H1 (cell line): ENCODE data around the gene GPBP1. TPM values are rescaled to one million over a fixed set of nuclear protein-coding genes. Genes with fewer than 3 reads are reported as not detected.

Experiments used
- CTCF ChIA-PET: fragments of 300-600 bp; sonication (Branson Sonifier 250); formaldehyde crosslinking; loops from one replicate; lab custom pipeline; 2021; ENCODE audit not compliant: partially characterized antibody; lab: Charles Lee
- POLR2A ChIA-PET: fragments of 300-600 bp; sonication (Branson Sonifier 250); formaldehyde crosslinking; loops from one replicate; lab custom pipeline; 2021; ENCODE audit warnings: inconsistent platforms; ENCODE audit not compliant: partially characterized antibody; lab: Charles Lee
- DNase-seq, 2 experiments: peaks; one replicate each; pipeline versions ENCODE4 v3.0.0 to v3.0.0-alpha.2; 2010 to 2022; ENCODE audit warnings: low spot score in 2 of 2, low read depth in 1 of 2, mixed read lengths in 1 of 2
- FAIRE-seq: peaks from 2 replicates; lab custom pipeline; 2011; peaks lifted over from hg19 to GRCh38; lab: Jason Lieb, UNC
- H2AFZ ChIP-seq: 2 replicates; pipeline ENCODE4 v1.8.1; 2012; ENCODE audit warnings: low read length, inconsistent platforms
- H2AK5ac ChIP-seq: 2 replicates; pipeline ENCODE4 v1.6.1; 2013; ENCODE audit warnings: low read depth, low read length
- H2BK120ac ChIP-seq: replicated peaks from 2 replicates; pipeline ENCODE3; 2013; ENCODE audit warnings: low read depth, low read length, inconsistent platforms
- H2BK12ac ChIP-seq: 2 replicates; pipeline ENCODE4 v1.6.1; 2013; ENCODE audit warnings: low read depth, low read length
- H2BK15ac ChIP-seq: 2 replicates; pipeline ENCODE4 v1.6.1; 2013; ENCODE audit warnings: low read length
- H2BK20ac ChIP-seq: 2 replicates; pipeline ENCODE4 v1.6.1; 2013; ENCODE audit warnings: low read length
- H2BK5ac ChIP-seq: 2 replicates; pipeline ENCODE4 v1.6.1; 2013; ENCODE audit warnings: low read depth, low read length
- H3K14ac ChIP-seq: 2 replicates; pipeline ENCODE4 v1.6.1; 2013; ENCODE audit warnings: inconsistent platforms; ENCODE audit not compliant: insufficient read length
- H3K18ac ChIP-seq: 2 replicates; pipeline ENCODE4 v1.6.1; 2013; ENCODE audit warnings: low read length; ENCODE audit errors: extremely low read depth
- H3K23ac ChIP-seq: 2 replicates; pipeline ENCODE4 v1.6.1; 2013; ENCODE audit warnings: inconsistent platforms; ENCODE audit not compliant: insufficient read length
- H3K23me2 ChIP-seq: 2 replicates; pipeline ENCODE4 v1.6.1; 2013; ENCODE audit warnings: low read depth, low read length
- H3K27ac ChIP-seq: 2 replicates; pipeline ENCODE4 v1.6.1; 2011; ENCODE audit warnings: low read depth, low read length, inconsistent platforms
- H3K27me3 ChIP-seq, 4 experiments: replicated peaks in 1 of 4; 1 replicate in 1 of 4; 2 replicates in 3 of 4; pipeline versions ENCODE4 v1.6.1 to v1.8.1; 2011 to 2013; ENCODE audit warnings: low read length in 3 of 4, mild to moderate bottlenecking in 3 of 4, inconsistent platforms in 2 of 4, mixed read lengths in 2 of 4, moderate library complexity in 1 of 4; ENCODE audit not compliant: control insufficient read depth in 3 of 4, insufficient read depth in 3 of 4; ENCODE audit errors: extremely low read depth in 1 of 4
- H3K36me3 ChIP-seq, 4 experiments: 2 replicates each; pipeline versions ENCODE4 v1.6.1 to v1.8.1; 2011 to 2013; ENCODE audit warnings: mild to moderate bottlenecking in 4 of 4, low read length in 3 of 4, moderate library complexity in 2 of 4, control low read depth in 1 of 4, inconsistent platforms in 1 of 4; ENCODE audit not compliant: insufficient read depth in 4 of 4, control insufficient read depth in 2 of 4
- H3K4ac ChIP-seq: replicated peaks from 2 replicates; pipeline ENCODE3; 2013; ENCODE audit warnings: low read length, low read depth, mixed read lengths, inconsistent platforms; ENCODE audit not compliant: insufficient read length
- H3K4me1 ChIP-seq, 4 experiments: replicated peaks in 1 of 4; 1 replicate in 1 of 4; 2 replicates in 3 of 4; pipeline versions ENCODE4 v1.6.1 to v1.8.1; 2011 to 2013; ENCODE audit warnings: low read length in 3 of 4, inconsistent platforms in 2 of 4, mixed read lengths in 1 of 4; ENCODE audit not compliant: insufficient read depth in 4 of 4, control insufficient read depth in 3 of 4
- H3K4me2 ChIP-seq, 2 experiments: 2 replicates each; pipeline versions ENCODE4 v1.6.1 to v1.8.1; 2011 to 2013; ENCODE audit warnings: low read depth in 2 of 2, low read length in 2 of 2, control low read depth in 1 of 2, inconsistent platforms in 1 of 2, mild to moderate bottlenecking in 1 of 2; ENCODE audit not compliant: insufficient read depth in 1 of 2
- H3K4me3 ChIP-seq, 4 experiments: fragments of 200-600, 300-600 bp in 1 of 4; sonication (generic), shearing (Covaris generic), sonication (Bioruptor Twin) in 1 of 4; 2 replicates each; pipeline versions ENCODE4 v1.5.1 to v1.8.1; 2011 to 2016; ENCODE audit warnings: low read length in 4 of 4, low read depth in 3 of 4, control low read depth in 2 of 4, inconsistent platforms in 2 of 4, mild to moderate bottlenecking in 2 of 4, mixed read lengths in 1 of 4, moderate library complexity in 1 of 4; ENCODE audit not compliant: insufficient read depth in 2 of 4; ENCODE audit errors: extremely low read depth in 1 of 4
- H3K56ac ChIP-seq: replicated peaks from 2 replicates; pipeline ENCODE3; 2013; ENCODE audit warnings: low read depth, mild to moderate bottlenecking, mixed read lengths, low read length, inconsistent platforms; ENCODE audit not compliant: insufficient read length
- H3K79me1 ChIP-seq: 2 replicates; pipeline ENCODE4 v1.6.1; 2013; ENCODE audit warnings: low read depth, low read length, control low read depth
- H3K79me2 ChIP-seq, 2 experiments: 2 replicates each; pipeline versions ENCODE4 v1.6.1 to v1.8.1; 2012 to 2013; ENCODE audit warnings: low read length in 2 of 2, mild to moderate bottlenecking in 2 of 2, inconsistent platforms in 1 of 2; ENCODE audit not compliant: insufficient read depth in 2 of 2, control insufficient read depth in 1 of 2
- H3K9ac ChIP-seq, 4 experiments: replicated peaks in 1 of 4; 1 replicate in 1 of 4; 2 replicates in 3 of 4; pipeline versions ENCODE4 v1.6.1 to v1.8.1; 2011 to 2013; ENCODE audit warnings: low read depth in 3 of 4, low read length in 3 of 4, control low read depth in 2 of 4, mild to moderate bottlenecking in 2 of 4, moderate library complexity in 2 of 4, inconsistent platforms in 1 of 4; ENCODE audit errors: extremely low read depth in 1 of 4
- H3K9me3 ChIP-seq, 2 experiments: 2 replicates each; pipeline versions ENCODE4 v1.6.1 to v1.8.1; 2012 to 2013; ENCODE audit warnings: mild to moderate bottlenecking in 2 of 2, moderate library complexity in 2 of 2, control low read depth in 1 of 2, inconsistent platforms in 1 of 2, low read depth in 1 of 2, low read length in 1 of 2, mixed read lengths in 1 of 2; ENCODE audit not compliant: insufficient read depth in 2 of 2
- H4K20me1 ChIP-seq, 2 experiments: replicated peaks in 1 of 2; 2 replicates each; pipeline versions ENCODE3 to v1.8.1; 2011 to 2013; ENCODE audit warnings: inconsistent platforms in 2 of 2, low read length in 2 of 2, mild to moderate bottlenecking in 1 of 2; ENCODE audit not compliant: insufficient read depth in 2 of 2, control insufficient read depth in 1 of 2
- H4K5ac ChIP-seq: 2 replicates; pipeline ENCODE4 v1.6.1; 2013; ENCODE audit warnings: low read length, low read depth, mixed read lengths, inconsistent platforms; ENCODE audit not compliant: insufficient read length
- H4K8ac ChIP-seq: 2 replicates; pipeline ENCODE4 v1.8.0; 2013; ENCODE audit warnings: mild to moderate bottlenecking, moderate library complexity, low read length, inconsistent platforms; ENCODE audit not compliant: insufficient read depth; ENCODE audit errors: extremely low read depth
- H4K91ac ChIP-seq: replicated peaks from 2 replicates; pipeline ENCODE3; 2013; ENCODE audit warnings: low read length, mixed read lengths, inconsistent platforms; ENCODE audit not compliant: insufficient read length
- CREB1 ChIP-seq: IDR thresholded peaks from 2 replicates; pipeline ENCODE4 v1.6.1; 2012; ENCODE audit warnings: inconsistent platforms
- EGR1 ChIP-seq: IDR thresholded peaks from 2 replicates; pipeline ENCODE4 v1.6.1; 2011; ENCODE audit warnings: low read depth, low read length, borderline replicate concordance
- KDM1A ChIP-seq: fragments of 200-600, 300-600 bp; sonication (generic); IDR thresholded peaks from 2 replicates; pipeline ENCODE4 v1.7.1; 2016; ENCODE audit warnings: mild to moderate bottlenecking, low read length, borderline replicate concordance
- KDM4A ChIP-seq: IDR thresholded peaks from one replicate; pipeline ENCODE4 v1.7.1; 2012; ENCODE audit warnings: low read depth, mild to moderate bottlenecking, moderate library complexity, low read length, inconsistent platforms; ENCODE audit not compliant: severe bottlenecking
- RAD21 ChIP-seq, 2 experiments: IDR thresholded peaks in 1 of 2; conservative IDR thresholded peaks in 1 of 2; 2 replicates each; pipeline ENCODE4 v1.6.1; 2011; ENCODE audit warnings: low read depth in 2 of 2, low read length in 2 of 2, improper control_type of control experiment in 1 of 2, inconsistent platforms in 1 of 2, mild to moderate bottlenecking in 1 of 2, moderate library complexity in 1 of 2
- RNF2 ChIP-seq: fragments of 200-900, 300-1000 bp; sonication (generic); IDR thresholded peaks from 2 replicates; pipeline ENCODE4 v1.7.1; 2016; ENCODE audit warnings: borderline replicate concordance, low read depth, mild to moderate bottlenecking, antibody characterized with exemption, low read length; ENCODE audit not compliant: poor library complexity, severe bottlenecking; ENCODE audit errors: missing control alignments
- SIRT6 ChIP-seq: IDR thresholded peaks from one replicate; pipeline ENCODE4 v1.7.1; 2012; ENCODE audit warnings: low read length, inconsistent platforms
- TAF7 ChIP-seq: optimal IDR thresholded peaks from 2 replicates; pipeline ENCODE3; 2011; ENCODE audit warnings: low read depth, mild to moderate bottlenecking, inconsistent platforms, low read length, moderate library complexity, borderline replicate concordance
- ZNF274 ChIP-seq: IDR thresholded peaks from 2 replicates; pipeline ENCODE4 v1.7.0; 2012; ENCODE audit warnings: low read length, borderline replicate concordance; ENCODE audit errors: extremely low read depth
- WGBS, 2 experiments: shearing (Covaris generic) in 1 of 2; methylation state at CpG; one replicate each; pipeline versions ENCODE4 v1.1.6 to v1.1.7; 2013 to 2015; ENCODE audit warnings: low lambda C conversion rate in 2 of 2, mixed read lengths in 2 of 2, inconsistent platforms in 1 of 2, low coverage in 1 of 2, missing lambda C conversion rate in 1 of 2; ENCODE audit not compliant: insufficient replicate concordance in 2 of 2, insufficient coverage in 1 of 2, insufficient read length in 1 of 2; ENCODE audit errors: extremely low coverage in 1 of 2, missing lambda C conversion rate in 1 of 2; 5-methylcytosine and 5-hydroxymethylcytosine counted together
- polyA plus RNA-seq, 7 experiments: library from polyadenylated mRNA; depleted of rRNA in 3 of 7; stranded (reverse) in 5 of 7; unstranded in 2 of 7; fragments of >200 nt in 5 of 7; fragments of 200-250 nt in 2 of 7; gene quantifications; 1 replicate in 5 of 7; 2 replicates in 1 of 7; 4 replicates in 1 of 7; pipeline versions ENCODE4 v1.2.1 to v1.2.3, GENCODE V29; 2011 to 2013; ENCODE audit warnings: missing spikeins in 2 of 7, mixed read lengths in 2 of 7
- total RNA-seq: library from RNA; stranded (reverse); fragmentation: NEBNext Ultra II Directional; extraction: Animal tissue kit (Norgen Biotek cat#: 25700); gene quantifications from 2 replicates; pipeline ENCODE4 v1.2.1, GENCODE V29; 2021
- TF ChIP-seq, protein P1 (sequence below): IDR thresholded peaks from 2 replicates; pipeline ENCODE4 v1.6.1; 2012; ENCODE audit warnings: low read length, inconsistent platforms

The GPBP1 gene
- total and polyA plus RNA-seq, 2 of the 8 experiments (the other 6 are each of a cell fraction or from before 2014, with no cell fraction given): 29.2 to 108 TPM

DNA sequence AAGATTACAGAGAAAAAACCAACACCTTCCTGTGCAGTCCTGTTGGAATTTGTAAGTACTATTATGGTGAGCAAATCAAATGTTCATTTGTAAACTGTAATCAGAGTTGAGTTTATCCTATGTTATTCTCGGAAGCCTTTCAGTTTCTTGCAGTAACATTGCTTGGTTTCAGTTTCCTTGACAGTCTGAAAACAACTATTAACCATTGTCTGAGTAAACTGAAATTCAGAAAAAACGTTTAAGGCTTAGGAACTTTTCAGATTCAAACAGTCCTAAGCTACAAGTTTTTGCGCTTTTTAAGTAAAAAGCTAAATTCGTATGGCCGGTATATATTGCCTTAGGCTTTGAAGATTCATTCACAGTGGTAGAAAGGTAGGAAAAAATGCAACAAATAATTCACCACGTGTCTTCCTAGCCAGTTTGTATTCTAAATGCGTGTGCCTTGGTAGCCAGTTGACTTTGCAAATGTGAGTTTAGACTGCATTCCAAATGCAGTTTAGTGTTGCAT is 2.5 kb downstream of the GPBP1 start:
- Histone ChIP-seq H3K79me2 (peaks cover 65 to 77% of the 10 kb centered on the region in 2 experiments), H4K8ac (no peak overlapping the region), H4K91ac (no peak overlapping the region), H3K9ac (peak overlapping the region in 3 of 4 experiments; percentile 30 to 40 (median 37); a peak in 3 of 7 replicates), H3K56ac (no peak overlapping the region), H2BK120ac (no peak overlapping the region), H3K4me1 (peaks cover 0 to 6% (median 4%) of the 10 kb centered on the region in 4 experiments; a peak in 5 of 7 replicates), H3K9me3 (no peaks in the 10 kb centered on the region), H2BK15ac (no peak overlapping the region), H2BK20ac (no peak overlapping the region), H3K14ac (no peak overlapping the region), H3K79me1 (no peaks in the 10 kb centered on the region), H2BK12ac (no peak overlapping the region), H3K23me2 (peaks cover 11% of the 10 kb centered on the region), H3K18ac (no peak overlapping the region), H3K4me3 (peak overlapping the region; percentile 94 to 99 (median 96)), H3K4ac (no peak overlapping the region), H3K23ac (no peak overlapping the region), H3K36me3 (peaks cover 0 to 25% (median 0%) of the 10 kb centered on the region in 4 experiments; a peak in 1 of 8 replicates), H2BK5ac (no peak overlapping the region), H2AFZ (no peak overlapping the region), H3K4me2 (peak overlapping the region; percentile 74 to 90), H2AK5ac (no peak overlapping the region), H4K20me1 (peaks cover 25 to 34% of the 10 kb centered on the region in 2 experiments), H3K27ac (peak overlapping the region; percentile 52), H4K5ac (no peak overlapping the region), H3K27me3 (no peaks in the 10 kb centered on the region)
- ChIA-PET POLR2A (interaction anchor here (0.8 to 2.0 kb wide), 5 partner anchors 10 to 267 kb away, joined by 3 to 9 read pairs (median 7); partner anchors contain the start of gene SETD9), CTCF (interaction anchor here (0.6 to 2.0 kb wide), 4 partner anchors 12 to 64 kb away, joined by 3 to 7 read pairs (median 4); no protein-coding TSS in a partner anchor)
- WGBS, 2 experiments: 22% methylated on average over 7 of the region's 7 CpGs; no CpG with 5 or more reads in 1 of the 2 experiments
- FAIRE-seq (no peak), DNase-seq (no peak)
- TF ChIP-seq CREB1 (no peak), EGR1 (no peak), TAF7 (no peak), RNF2 (no peak), RAD21 (IDR thresholded peaks at IDR 0.05 in 1 of 2, conservative IDR thresholded peaks at IDR 0.05 in 1 of 2; ENCODE audit: low read depth in 2 of 2, low read length in 2 of 2) (no peak), KDM4A (no peak), KDM1A (no peak), ZNF274 (no peak), SIRT6 (no peak)
- TF ChIP-seq, protein P1, sequence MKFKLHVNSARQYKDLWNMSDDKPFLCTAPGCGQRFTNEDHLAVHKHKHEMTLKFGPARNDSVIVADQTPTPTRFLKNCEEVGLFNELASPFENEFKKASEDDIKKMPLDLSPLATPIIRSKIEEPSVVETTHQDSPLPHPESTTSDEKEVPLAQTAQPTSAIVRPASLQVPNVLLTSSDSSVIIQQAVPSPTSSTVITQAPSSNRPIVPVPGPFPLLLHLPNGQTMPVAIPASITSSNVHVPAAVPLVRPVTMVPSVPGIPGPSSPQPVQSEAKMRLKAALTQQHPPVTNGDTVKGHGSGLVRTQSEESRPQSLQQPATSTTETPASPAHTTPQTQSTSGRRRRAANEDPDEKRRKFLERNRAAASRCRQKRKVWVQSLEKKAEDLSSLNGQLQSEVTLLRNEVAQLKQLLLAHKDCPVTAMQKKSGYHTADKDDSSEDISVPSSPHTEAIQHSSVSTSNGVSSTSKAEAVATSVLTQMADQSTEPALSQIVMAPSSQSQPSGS: no peak
